B cell (primary cell): Measurements from ENCODE around the gene CDC14A. TPM values are rescaled to one million over a fixed set of nuclear protein-coding genes. Genes with fewer than 3 reads are reported as not detected.
"Not testable (repeated sequence)": the region's sequence is repeated elsewhere in the genome, so short reads cannot be mapped to it uniquely, and the experiment has no call there.

ENCODE experiments used
- ATAC-seq: fragments of 200-7000 bp; cut with Tn5 transposase; one replicate; pipeline ENCODE4 v1.10.0; 2021; ENCODE audit warnings: low read depth, mild to moderate bottlenecking, moderate number of reproducible peaks, moderate library complexity
- CTCF ChIA-PET: fragments of 350-600 bp; sonication (Branson Sonifier 250); formaldehyde crosslinking; loops from one replicate; lab custom pipeline; 2021; ENCODE audit warnings: antibody characterized with exemption, inconsistent platforms; lab: Charles Lee
- POLR2A ChIA-PET: fragments of 350-600 bp; sonication (Branson Sonifier 250); formaldehyde crosslinking; loops from one replicate; lab custom pipeline; 2021; ENCODE audit warnings: antibody characterized with exemption; lab: Charles Lee
- DNase-seq: peaks from one replicate; pipeline ENCODE4 v3.0.0; 2013
- H2AFZ ChIP-seq: 2 replicates; pipeline ENCODE4 v1.6.1; 2012; ENCODE audit warnings: mild to moderate bottlenecking, low read depth, low read length; ENCODE audit not compliant: insufficient read depth, poor library complexity, severe bottlenecking
- H3K27ac ChIP-seq, 2 donors: 1 replicate in 1 of 2; 2 replicates in 1 of 2; pipeline ENCODE4 v1.5.1; 2012 to 2013; ENCODE audit warnings: low read length in 2 of 2, mild to moderate bottlenecking in 2 of 2, moderate library complexity in 1 of 2
- H3K27me3 ChIP-seq, 4 experiments: fragments of 200-600 bp in 1 of 4; sonication (generic) in 1 of 4; replicated peaks in 1 of 4; 1 replicate in 2 of 4; 2 replicates in 2 of 4; pipeline versions ENCODE4 v1.6.1 to v1.7.0; 2013 to 2016; ENCODE audit warnings: low read length in 3 of 4, mild to moderate bottlenecking in 2 of 4, mixed read lengths in 1 of 4, moderate library complexity in 1 of 4; ENCODE audit not compliant: insufficient read depth in 4 of 4, control insufficient read depth in 3 of 4; ENCODE audit errors: control extremely low read depth in 1 of 4
- H3K36me3 ChIP-seq, 2 experiments: replicated peaks in 1 of 2; 1 replicate in 1 of 2; 2 replicates in 1 of 2; pipeline versions ENCODE4 v1.6.1 to v1.7.1; 2013; ENCODE audit warnings: low read length in 1 of 2; ENCODE audit not compliant: insufficient read depth in 2 of 2, control insufficient read depth in 1 of 2; ENCODE audit errors: control extremely low read depth in 1 of 2, extremely low read depth in 1 of 2
- H3K4me1 ChIP-seq, 2 donors: fragments of 200-600 bp in 1 of 2; sonication (generic) in 1 of 2; 1 replicate in 1 of 2; 2 replicates in 1 of 2; pipeline versions ENCODE4 v1.5.1 to v1.6.1; 2013 to 2017; ENCODE audit warnings: low read length in 2 of 2; ENCODE audit not compliant: control insufficient read depth in 2 of 2, insufficient read depth in 2 of 2
- H3K4me2 ChIP-seq: replicated peaks from 2 replicates; pipeline ENCODE3; 2012; ENCODE audit warnings: mild to moderate bottlenecking, low read depth, low read length; ENCODE audit not compliant: poor library complexity, severe bottlenecking
- H3K4me3 ChIP-seq, 5 experiments: fragments of 200-600 bp in 1 of 5; sonication (generic) in 1 of 5; 1 replicate in 3 of 5; 2 replicates in 2 of 5; pipeline versions ENCODE4 v1.5.1 to v1.7.0; 2011 to 2016; ENCODE audit warnings: low read length in 4 of 5, mild to moderate bottlenecking in 4 of 5, low read depth in 2 of 5, control low read depth in 1 of 5, moderate library complexity in 1 of 5; ENCODE audit not compliant: insufficient read depth in 1 of 5; ENCODE audit errors: control extremely low read depth in 1 of 5, extremely low read depth in 1 of 5
- H3K79me2 ChIP-seq: fragments of 200-600 bp; sonication (generic); one replicate; pipeline ENCODE4 v1.6.0; 2016; ENCODE audit warnings: low read length; ENCODE audit not compliant: control insufficient read depth, insufficient read depth
- H3K9ac ChIP-seq: fragments of 200-600 bp; sonication (generic); 2 replicates; pipeline ENCODE4 v1.6.1; 2017; ENCODE audit warnings: mild to moderate bottlenecking, low read length, moderate library complexity
- H3K9me3 ChIP-seq, 3 donors: one replicate each; pipeline versions ENCODE4 v1.6.1 to v1.7.1; 2013; ENCODE audit warnings: low read length in 2 of 3; ENCODE audit not compliant: control insufficient read depth in 2 of 3, insufficient read depth in 1 of 3; ENCODE audit errors: control extremely low read depth in 1 of 3
- H4K20me1 ChIP-seq: 2 replicates; pipeline ENCODE4 v1.6.0; 2012; ENCODE audit warnings: mild to moderate bottlenecking, low read length; ENCODE audit not compliant: insufficient read depth, control insufficient read depth, poor library complexity, severe bottlenecking
- H3K27ac Mint-ChIP-seq: one replicate; pipeline ENCODE4 v1.8.0; 2021; ENCODE audit warnings: mixed read lengths
- H3K27me3 Mint-ChIP-seq: one replicate; pipeline ENCODE4 v1.8.0; 2021; ENCODE audit warnings: mixed read lengths
- H3K4me1 Mint-ChIP-seq: one replicate; pipeline ENCODE4 v1.8.0; 2021; ENCODE audit warnings: mixed read lengths
- H3K4me3 Mint-ChIP-seq: one replicate; pipeline ENCODE4 v1.8.0; 2021; ENCODE audit warnings: mixed read lengths
- H3K9me3 Mint-ChIP-seq: one replicate; pipeline ENCODE4 v1.8.0; 2022; ENCODE audit warnings: mixed read lengths; ENCODE audit not compliant: insufficient read depth
- CTCF ChIP-seq: fragments of 200-600 bp; IDR thresholded peaks from one replicate; pipeline ENCODE4 v1.8.0; 2022; ENCODE audit warnings: antibody characterized with exemption, mild to moderate bottlenecking
- EZH2 ChIP-seq: IDR thresholded peaks from 2 replicates; pipeline ENCODE4 v1.6.1; 2012; ENCODE audit warnings: borderline replicate concordance, low read depth, mild to moderate bottlenecking, moderate library complexity, low read length; ENCODE audit not compliant: insufficient read depth, poor library complexity, severe bottlenecking
- WGBS: methylation state at CpG from one replicate; pipeline ENCODE4 v1.1.5; 2013; ENCODE audit warnings: missing lambda C conversion rate; ENCODE audit not compliant: insufficient coverage; 5-methylcytosine and 5-hydroxymethylcytosine counted together
- intact Hi-C: fragments of 100-400 bp; cut with micrococcal nuclease; formaldehyde crosslinking; loops from one replicate; pipeline ENCODE4 v1.10.0; 2022
- polyA plus RNA-seq: library from polyadenylated mRNA; depleted of rRNA; stranded (reverse); fragments of >200 nt; gene quantifications from 2 replicates; pipeline ENCODE4 v1.2.3, GENCODE V29; 2012
- total RNA-seq, 2 donors: library from RNA; stranded (reverse); fragments of 120-200 nt in 1 of 2; gene quantifications; 1 replicate in 1 of 2; 2 replicates in 1 of 2; pipeline versions ENCODE4 v1.2.3 to v1.2.4, GENCODE V29; 2013 to 2022

Gene CDC14A
- total and polyA plus RNA-seq, 2 donors (not counting 1 experiment from before 2014, with no cell fraction given), result 6.1 to 41.7 TPM

GRCh38 chr1:100323419-100324106, 28.7 kb upstream of the CDC14A start:
- ATAC-seq, result no peak
- Histone ChIP-seq H2AFZ (no peak overlapping the region), H3K4me1 (no peaks in the 10 kb centered on the region), H3K27me3 (no peaks in the 10 kb centered on the region), H3K36me3 (no peaks in the 10 kb centered on the region), H3K27ac (no peak overlapping the region), H4K20me1 (no peaks in the 10 kb centered on the region), H3K9me3 (peaks cover 3 to 15% (median 14%) of the 10 kb centered on the region in 3 donors), H3K9ac (no peak overlapping the region), H3K4me2 (no peak overlapping the region), H3K4me3 (no peak overlapping the region), H3K79me2 (no peaks in the 10 kb centered on the region)
- TF ChIP-seq EZH2 (no peak), CTCF (no peak)
- Mint-ChIP-seq H3K4me3 (no peak overlapping the region), H3K9me3 (peaks cover 8% of the 10 kb centered on the region), H3K27ac (no peak overlapping the region), H3K4me1 (no peaks in the 10 kb centered on the region), H3K27me3 (no peaks in the 10 kb centered on the region)
- POLR2A ChIA-PET, result no interaction called here
- no CpG with 5 or more reads among the region's 6 CpGs for WGBS
- no peak for DNase-seq
- CTCF ChIA-PET, result interaction anchor here (0.8 kb wide), 1 partner anchor 11 kb away, joined by 3 read pairs; no protein-coding TSS in a partner anchor
- intact Hi-C loops, result no loop called here

- ChIA-PET CTCF (no interaction called here), POLR2A (no interaction called here)
- Mint-ChIP-seq H3K9me3 (peaks cover 2% of the 10 kb centered on the region), H3K4me3 (no peak overlapping the region), H3K4me1 (no peaks in the 10 kb centered on the region), H3K27me3 (no peaks in the 10 kb centered on the region), H3K27ac (no peak overlapping the region)
- Histone ChIP-seq H3K36me3 (no peaks in the 10 kb centered on the region), H4K20me1 (no peaks in the 10 kb centered on the region), H3K27me3 (no peaks in the 10 kb centered on the region), H3K79me2 (no peaks in the 10 kb centered on the region), H3K4me2 (no peak overlapping the region), H3K4me1 (no peaks in the 10 kb centered on the region), H3K27ac (no peak overlapping the region), H3K4me3 (no peak overlapping the region), H2AFZ (no peak overlapping the region), H3K9me3 (no peaks in the 10 kb centered on the region), H3K9ac (no peak overlapping the region)
- intact Hi-C loops, result no loop called here
- WGBS, result 81% methylated on average over 3 of the region's 7 CpGs
- DNase-seq (no peak), ATAC-seq (no peak)
- TF ChIP-seq CTCF (no peak), EZH2 (no peak)
These were observed 26.6 kb upstream of the CDC14A start for GRCh38 chr1:100325415-100326324.

- H4K20me1 ChIP-seq, H3K27me3 Mint-ChIP-seq, H3K9me3 ChIP-seq, POLR2A ChIA-PET, H3K4me1 Mint-ChIP-seq, H3K4me1 ChIP-seq, CTCF ChIA-PET, H3K4me3 ChIP-seq, H3K27me3 ChIP-seq, H3K4me3 Mint-ChIP-seq, DNase-seq, H3K36me3 ChIP-seq, H3K27ac Mint-ChIP-seq, H3K79me2 ChIP-seq, H3K9ac ChIP-seq, intact Hi-C loops, ATAC-seq, H3K9me3 Mint-ChIP-seq, H3K4me2 ChIP-seq, H2AFZ ChIP-seq, H3K27ac ChIP-seq: not testable (repeated sequence)
- no CpG with 5 or more reads among the region's 1 CpG for WGBS
These were observed 26.0 kb upstream of the CDC14A start for GRCh38 chr1:100326325-100326670.
